SU-DHL-6 (cell line): ENCODE measurements around the gene GIGYF1.

Source experiments
- H2AFZ ChIP-seq: fragments of 200-600 bp; sonication (generic); 2 replicates; pipeline ENCODE4 v1.6.1; 2014; ENCODE audit warnings: low read depth, mild to moderate bottlenecking, moderate library complexity, mixed read lengths, antibody characterized with exemption, low read length; ENCODE audit not compliant: severe bottlenecking
- H3F3A ChIP-seq: fragments of 200-600 bp; shearing (Covaris generic); 2 replicates; pipeline ENCODE4 v1.6.0; 2016; ENCODE audit warnings: antibody characterized with exemption, mild to moderate bottlenecking; ENCODE audit not compliant: insufficient read depth
- H3K27ac ChIP-seq: fragments of 200-600 bp; sonication (generic); 2 replicates; pipeline ENCODE4 v1.5.1; 2016; ENCODE audit warnings: low read depth, mild to moderate bottlenecking, low read length, moderate library complexity, mixed read lengths
- H3K27me3 ChIP-seq: fragments of 200-600 bp; sonication (generic), shearing (Covaris generic); 2 replicates; pipeline ENCODE4 v1.6.0; 2014; ENCODE audit warnings: mild to moderate bottlenecking, low read length
- H3K36me3 ChIP-seq: fragments of 200-600 bp; sonication (generic); 2 replicates; pipeline ENCODE4 v1.6.1; 2014; ENCODE audit warnings: mild to moderate bottlenecking, low read length, mixed read lengths
- H3K4me2 ChIP-seq: fragments of 300-600, 200-600 bp; shearing (Covaris generic), sonication (generic); 2 replicates; pipeline ENCODE4 v1.6.0; 2014; ENCODE audit warnings: low read length, low read depth, mild to moderate bottlenecking; ENCODE audit not compliant: poor library complexity, severe bottlenecking
- H3K4me3 ChIP-seq: fragments of 200-600 bp; sonication (generic); 2 replicates; pipeline ENCODE4 v1.5.1; 2014; ENCODE audit warnings: antibody characterized with exemption, low read length, mild to moderate bottlenecking, mixed read lengths; ENCODE audit not compliant: insufficient read depth, poor library complexity, severe bottlenecking
- H3K79me2 ChIP-seq: fragments of 200-600 bp; sonication (generic); 2 replicates; pipeline ENCODE4 v1.6.1; 2014; ENCODE audit warnings: mild to moderate bottlenecking, low read length, moderate library complexity; ENCODE audit not compliant: insufficient read depth
- H3K9ac ChIP-seq: fragments of 200-600 bp; sonication (generic); 2 replicates; pipeline ENCODE4 v1.7.0; 2014; ENCODE audit warnings: mild to moderate bottlenecking, low read length
- H3K9me2 ChIP-seq: fragments of 200-600 bp; sonication (generic); replicated peaks from 2 replicates; pipeline ENCODE4 v1.6.1; 2014; ENCODE audit warnings: low read length; ENCODE audit not compliant: insufficient read depth
- H3K9me3 ChIP-seq: fragments of 200-600 bp; sonication (generic); 2 replicates; pipeline ENCODE4 v1.6.1; 2014; ENCODE audit warnings: low read length, mixed read lengths; ENCODE audit not compliant: insufficient read depth
- H4K20me1 ChIP-seq: fragments of 200-600 bp; sonication (generic); 2 replicates; pipeline ENCODE4 v1.6.1; 2014; ENCODE audit warnings: low read depth, mild to moderate bottlenecking, antibody characterized with exemption, low read length, moderate library complexity, mixed read lengths
- EZH2phosphoT487 ChIP-seq: fragments of 200-600 bp; sonication (generic), shearing (Covaris generic); conservative IDR thresholded peaks from 2 replicates; pipeline ENCODE4 v1.6.1; 2018; ENCODE audit warnings: mild to moderate bottlenecking, antibody characterized with exemption, low read length, moderate library complexity, mixed read lengths
- TF ChIP-seq, protein P1 (sequence below): fragments of 200-600 bp; sonication (generic); IDR thresholded peaks from one replicate; pipeline ENCODE4 v1.5.1; 2017; ENCODE audit warnings: antibody characterized with exemption, mild to moderate bottlenecking, low read length, moderate library complexity; ENCODE audit not compliant: insufficient read depth, poor library complexity, severe bottlenecking

The GIGYF1 gene

DNA sequence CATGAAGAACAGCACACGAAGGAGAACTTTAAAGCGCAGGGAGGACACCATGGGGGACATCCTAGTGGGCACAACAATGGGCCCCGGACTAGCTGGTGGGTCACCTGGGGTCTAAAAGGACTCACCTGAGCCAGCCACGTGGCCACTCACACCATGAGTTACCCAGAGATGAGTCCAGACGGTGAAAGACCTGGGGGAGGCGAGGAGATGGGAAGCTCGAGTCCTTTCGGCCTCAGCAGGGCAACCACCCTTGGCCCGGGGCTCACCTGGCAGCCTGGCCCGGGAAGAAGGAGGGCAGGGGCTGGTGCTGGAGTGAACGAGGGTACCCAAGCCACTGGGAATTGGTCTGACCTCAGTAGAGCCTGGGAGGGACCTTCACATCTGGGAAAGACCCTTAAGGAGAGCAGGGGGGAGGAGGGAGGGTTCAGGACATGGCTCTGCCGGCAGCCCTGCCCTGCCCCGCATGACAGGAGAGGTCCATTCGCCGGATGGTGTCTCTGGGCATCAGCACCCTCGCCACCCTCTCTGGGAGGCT is 5.7 kb downstream of the GIGYF1 start:
- TF ChIP-seq, protein P1, sequence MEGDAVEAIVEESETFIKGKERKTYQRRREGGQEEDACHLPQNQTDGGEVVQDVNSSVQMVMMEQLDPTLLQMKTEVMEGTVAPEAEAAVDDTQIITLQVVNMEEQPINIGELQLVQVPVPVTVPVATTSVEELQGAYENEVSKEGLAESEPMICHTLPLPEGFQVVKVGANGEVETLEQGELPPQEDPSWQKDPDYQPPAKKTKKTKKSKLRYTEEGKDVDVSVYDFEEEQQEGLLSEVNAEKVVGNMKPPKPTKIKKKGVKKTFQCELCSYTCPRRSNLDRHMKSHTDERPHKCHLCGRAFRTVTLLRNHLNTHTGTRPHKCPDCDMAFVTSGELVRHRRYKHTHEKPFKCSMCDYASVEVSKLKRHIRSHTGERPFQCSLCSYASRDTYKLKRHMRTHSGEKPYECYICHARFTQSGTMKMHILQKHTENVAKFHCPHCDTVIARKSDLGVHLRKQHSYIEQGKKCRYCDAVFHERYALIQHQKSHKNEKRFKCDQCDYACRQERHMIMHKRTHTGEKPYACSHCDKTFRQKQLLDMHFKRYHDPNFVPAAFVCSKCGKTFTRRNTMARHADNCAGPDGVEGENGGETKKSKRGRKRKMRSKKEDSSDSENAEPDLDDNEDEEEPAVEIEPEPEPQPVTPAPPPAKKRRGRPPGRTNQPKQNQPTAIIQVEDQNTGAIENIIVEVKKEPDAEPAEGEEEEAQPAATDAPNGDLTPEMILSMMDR: no peak
- no peak for TF ChIP-seq EZH2phosphoT487
- Histone ChIP-seq H3F3A (peaks cover 9% of the 10 kb centered on the region; the same call in 1 of the 2 replicates), H3K9me2 (no peaks in the 10 kb centered on the region), H3K27ac (no peak overlapping the region), H3K36me3 (no peaks in the 10 kb centered on the region), H3K9ac (no peak overlapping the region), H4K20me1 (peaks cover 9% of the 10 kb centered on the region; the same call in 1 of the 2 replicates), H3K27me3 (no peaks in the 10 kb centered on the region), H3K79me2 (peaks cover 40% of the 10 kb centered on the region), H3K4me2 (no peak overlapping the region), H3K4me3 (no peak overlapping the region), H3K9me3 (no peaks in the 10 kb centered on the region), H2AFZ (no peak overlapping the region)

DNA sequence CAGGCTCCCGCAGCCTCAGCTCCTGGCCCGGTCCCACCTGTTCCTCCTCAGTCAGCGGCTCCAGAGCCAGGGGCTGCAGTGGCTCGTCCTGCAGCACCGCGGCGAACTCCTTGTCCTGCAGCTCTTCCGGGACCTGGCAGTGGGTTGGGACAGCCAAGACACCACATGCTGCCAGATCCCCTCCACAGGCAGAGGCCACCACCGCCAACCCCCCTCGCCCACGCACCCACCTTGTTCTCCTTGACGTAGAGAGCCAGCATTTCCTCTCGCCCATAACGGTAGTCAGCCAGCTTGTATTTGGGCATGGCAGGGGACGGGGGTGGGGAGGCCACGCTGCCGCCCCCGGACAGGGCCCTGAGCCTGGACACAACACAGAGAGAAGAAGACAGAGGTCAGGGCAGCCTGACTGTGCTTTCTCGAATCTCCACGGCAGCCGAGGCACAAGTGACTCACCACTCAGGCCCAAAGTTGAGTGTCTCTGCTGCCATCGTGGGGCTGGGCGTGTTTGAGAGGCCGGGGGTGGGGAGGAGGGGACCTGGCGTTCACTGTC is 6.2 kb downstream of the GIGYF1 start:
- H4K20me1 ChIP-seq: peaks cover 9% of the 10 kb centered on the region; the same call in 1 of the 2 replicates
- H3K27ac ChIP-seq: no peak overlapping the region
- H3K36me3 ChIP-seq: no peaks in the 10 kb centered on the region
- H3K4me2 ChIP-seq: no peak overlapping the region
- H3K27me3 ChIP-seq: no peaks in the 10 kb centered on the region
- H3K9ac ChIP-seq: no peak overlapping the region
- peaks cover 34% of the 10 kb centered on the region for H3K79me2 ChIP-seq
- H3K9me2 ChIP-seq: no peaks in the 10 kb centered on the region
- no peak overlapping the region for H2AFZ ChIP-seq
- H3K4me3 ChIP-seq: no peak overlapping the region
- H3F3A ChIP-seq: peaks cover 8% of the 10 kb centered on the region; the same call in 1 of the 2 replicates
- no peaks in the 10 kb centered on the region for H3K9me3 ChIP-seq
- TF ChIP-seq, protein P1: no peak
- no peak for TF ChIP-seq EZH2phosphoT487

DNA sequence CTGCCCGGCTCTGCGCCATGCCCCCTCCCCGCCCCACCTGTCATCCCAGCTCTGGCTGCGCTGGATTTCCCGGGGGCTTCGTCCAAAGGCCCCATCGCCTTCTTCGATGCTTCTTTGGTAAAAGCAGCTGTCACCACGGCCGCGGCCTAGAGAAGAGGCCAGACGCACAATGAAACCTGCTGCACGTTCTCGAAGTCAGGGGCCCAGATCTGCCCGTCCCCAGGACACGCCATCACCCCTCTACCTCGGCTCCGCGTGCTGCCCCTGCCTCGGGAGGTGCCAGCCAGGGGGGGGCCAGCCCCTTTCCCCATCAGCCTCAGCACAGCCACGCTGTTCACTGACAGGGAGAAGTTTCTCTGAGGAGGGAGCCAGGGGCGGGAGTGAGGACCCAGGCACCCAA is 6.8 kb downstream of the GIGYF1 start:
- Histone ChIP-seq H3K9me2 (no peaks in the 10 kb centered on the region), H3K36me3 (no peaks in the 10 kb centered on the region), H3K4me2 (no peak overlapping the region), H4K20me1 (peaks cover 9% of the 10 kb centered on the region; the same call in 1 of the 2 replicates), H3K9me3 (no peaks in the 10 kb centered on the region), H3K4me3 (no peak overlapping the region), H3K27ac (no peak overlapping the region), H3K27me3 (no peaks in the 10 kb centered on the region), H3K9ac (no peak overlapping the region), H3K79me2 (peaks cover 29% of the 10 kb centered on the region), H2AFZ (no peak overlapping the region), H3F3A (0 out of 2 replicates have a peak, but pooled peaks cover 2% of the 10 kb centered on the region)
- TF ChIP-seq, protein P1: no peak
- TF ChIP-seq EZH2phosphoT487: no peak
